ENCODE results near the gene SOX3. TPM values are rescaled to one million over a fixed set of nuclear protein-coding genes. Genes with fewer than 3 reads are reported as not detected.

Gene SOX3
- total RNA-seq, 2 experiments from 2014 or later: not detected

DNA sequence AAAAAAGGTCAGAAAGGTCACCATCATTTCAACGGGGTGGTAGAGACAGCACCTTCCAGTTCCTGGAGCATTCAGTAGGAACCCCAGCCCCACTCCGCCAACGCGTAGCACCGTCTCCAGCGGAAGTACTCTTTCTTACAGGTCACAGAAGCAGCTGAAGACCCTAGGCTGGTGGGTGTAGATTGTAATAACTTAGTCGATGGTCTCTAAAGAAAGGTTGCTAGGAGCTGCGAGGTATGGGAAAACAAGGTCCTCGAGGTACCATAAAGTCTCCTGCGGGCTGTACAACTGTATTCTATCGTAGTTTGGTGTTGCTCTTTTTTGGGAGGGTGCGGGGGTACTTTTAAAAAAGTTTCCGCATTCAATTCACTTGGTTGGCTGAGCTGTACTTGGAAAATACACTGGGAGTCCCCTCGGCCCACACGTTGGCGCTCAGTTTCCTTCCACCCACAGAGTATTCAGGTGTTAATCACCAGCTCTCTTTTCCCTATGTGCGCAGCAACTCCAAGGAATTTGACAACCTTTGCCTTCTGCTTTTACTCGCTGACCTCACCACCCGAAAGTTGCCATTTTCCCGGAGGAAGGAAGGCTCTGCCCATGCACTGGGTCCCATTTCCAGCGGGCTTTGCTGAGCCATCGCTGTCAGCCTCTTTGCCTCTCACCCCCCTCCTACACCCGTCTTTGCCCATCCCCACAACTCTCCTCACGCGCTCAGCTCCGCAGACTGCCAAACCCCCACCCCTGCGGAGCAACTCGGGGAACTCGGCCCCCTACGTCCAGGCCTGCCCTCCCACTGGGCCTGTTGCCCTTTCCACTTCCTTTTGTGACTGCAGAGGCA, 4.8 kb upstream of the SOX3 start:
- CTCF ChIA-PET (ENCODE audit: unreplicated experiment): no interaction called here
- Histone ChIP-seq H3K27ac (ENCODE audit: low read depth, low read length, poor library complexity, severe bottlenecking) (no peak overlapping the region), H2AFZ (ENCODE audit: low read length) (no peak overlapping the region), H3K4me3 (ENCODE audit: low read depth, low read length, poor library complexity, severe bottlenecking) (no peak overlapping the region), H3K79me2 (ENCODE audit: insufficient read depth, low read depth, low read length) (no peaks in the 10 kb centered on the region), H3K4me2 (ENCODE audit: low read length) (no peak overlapping the region), H3K9me2 (ENCODE audit: insufficient read depth, low read length) (no peaks in the 10 kb centered on the region), H3K9me3 (ENCODE audit: low read length) (no peaks in the 10 kb centered on the region), H3K36me3 (ENCODE audit: insufficient read depth, low read length) (no peaks in the 10 kb centered on the region), H4K20me1 (ENCODE audit: insufficient read depth, low read length) (no peaks in the 10 kb centered on the region), H3K4me1 (ENCODE audit: insufficient read depth, low read length, poor library complexity, severe bottlenecking) (no peaks in the 10 kb centered on the region)
- no peak for TF ChIP-seq EZH2phosphoT487 (IDR thresholded peaks at IDR 0.05; ENCODE audit: borderline replicate concordance, low read depth, low read length)
- TF ChIP-seq, protein P1, sequence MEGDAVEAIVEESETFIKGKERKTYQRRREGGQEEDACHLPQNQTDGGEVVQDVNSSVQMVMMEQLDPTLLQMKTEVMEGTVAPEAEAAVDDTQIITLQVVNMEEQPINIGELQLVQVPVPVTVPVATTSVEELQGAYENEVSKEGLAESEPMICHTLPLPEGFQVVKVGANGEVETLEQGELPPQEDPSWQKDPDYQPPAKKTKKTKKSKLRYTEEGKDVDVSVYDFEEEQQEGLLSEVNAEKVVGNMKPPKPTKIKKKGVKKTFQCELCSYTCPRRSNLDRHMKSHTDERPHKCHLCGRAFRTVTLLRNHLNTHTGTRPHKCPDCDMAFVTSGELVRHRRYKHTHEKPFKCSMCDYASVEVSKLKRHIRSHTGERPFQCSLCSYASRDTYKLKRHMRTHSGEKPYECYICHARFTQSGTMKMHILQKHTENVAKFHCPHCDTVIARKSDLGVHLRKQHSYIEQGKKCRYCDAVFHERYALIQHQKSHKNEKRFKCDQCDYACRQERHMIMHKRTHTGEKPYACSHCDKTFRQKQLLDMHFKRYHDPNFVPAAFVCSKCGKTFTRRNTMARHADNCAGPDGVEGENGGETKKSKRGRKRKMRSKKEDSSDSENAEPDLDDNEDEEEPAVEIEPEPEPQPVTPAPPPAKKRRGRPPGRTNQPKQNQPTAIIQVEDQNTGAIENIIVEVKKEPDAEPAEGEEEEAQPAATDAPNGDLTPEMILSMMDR (conservative IDR thresholded peaks at IDR 0.05; ENCODE audit: low read length): no peak
- DNase-seq (ENCODE audit: low spot score): no peak
- POLR2A ChIA-PET: no interaction called here
- intact Hi-C loops (cut with micrococcal nuclease; ENCODE audit: unreplicated experiment): no loop called here
- BruUV-seq (replicated peaks): no TSS peak

- no peaks in the 10 kb centered on the region for H3K9me2 ChIP-seq (ENCODE audit: insufficient read depth, low read length)
- BruUV-seq (replicated peaks): no TSS peak
- no peak for TF ChIP-seq EZH2phosphoT487 (IDR thresholded peaks at IDR 0.05; ENCODE audit: borderline replicate concordance, low read depth, low read length)
- TF ChIP-seq, protein P1 (conservative IDR thresholded peaks at IDR 0.05; ENCODE audit: low read length): no peak
- intact Hi-C loops (cut with micrococcal nuclease; ENCODE audit: unreplicated experiment): no loop called here
- POLR2A ChIA-PET: no interaction called here
- H3K27ac ChIP-seq (ENCODE audit: low read depth, low read length, poor library complexity, severe bottlenecking): no peak overlapping the region
- H3K4me2 ChIP-seq (ENCODE audit: low read length): no peak overlapping the region
- no peaks in the 10 kb centered on the region for H3K4me1 ChIP-seq (ENCODE audit: insufficient read depth, low read length, poor library complexity, severe bottlenecking)
- no peaks in the 10 kb centered on the region for H4K20me1 ChIP-seq (ENCODE audit: insufficient read depth, low read length)
- no peak for DNase-seq (ENCODE audit: low spot score)
- no peak overlapping the region for H3K4me3 ChIP-seq (ENCODE audit: low read depth, low read length, poor library complexity, severe bottlenecking)
- CTCF ChIA-PET (ENCODE audit: unreplicated experiment): no interaction called here
- no peaks in the 10 kb centered on the region for H3K36me3 ChIP-seq (ENCODE audit: insufficient read depth, low read length)
- H3K9me3 ChIP-seq (ENCODE audit: low read length): no peaks in the 10 kb centered on the region
- no peaks in the 10 kb centered on the region for H3K79me2 ChIP-seq (ENCODE audit: insufficient read depth, low read depth, low read length)
- H2AFZ ChIP-seq (ENCODE audit: low read length): no peak overlapping the region
Observed at GRCh38 chrX:140508958-140509357, 4.1 kb upstream of the SOX3 start.

DNA sequence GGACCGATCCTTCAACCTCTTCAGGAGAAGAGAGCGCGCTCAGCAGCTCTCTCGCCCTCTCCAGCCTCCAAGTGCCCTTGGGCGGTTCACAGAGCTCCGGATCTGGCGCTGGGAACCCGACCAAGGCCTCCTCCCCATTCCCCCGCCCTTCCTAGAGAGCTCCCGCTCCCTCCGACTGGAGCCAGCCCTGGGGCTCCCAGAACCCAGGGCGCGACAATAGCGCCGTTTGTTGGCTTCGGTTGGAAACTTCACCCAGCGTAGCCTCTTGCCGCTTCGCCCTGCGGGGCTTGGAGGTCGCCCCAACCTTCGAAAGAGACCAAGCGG, 3.1 kb upstream of the SOX3 start:
- Histone ChIP-seq H3K4me1 (ENCODE audit: insufficient read depth, low read length, poor library complexity, severe bottlenecking) (no peaks in the 10 kb centered on the region), H3K9me2 (ENCODE audit: insufficient read depth, low read length) (no peaks in the 10 kb centered on the region), H4K20me1 (ENCODE audit: insufficient read depth, low read length) (no peaks in the 10 kb centered on the region), H3K4me3 (ENCODE audit: low read depth, low read length, poor library complexity, severe bottlenecking) (no peak overlapping the region), H2AFZ (ENCODE audit: low read length) (no peak overlapping the region), H3K4me2 (ENCODE audit: low read length) (no peak overlapping the region), H3K27ac (ENCODE audit: low read depth, low read length, poor library complexity, severe bottlenecking) (no peak overlapping the region), H3K9me3 (ENCODE audit: low read length) (no peaks in the 10 kb centered on the region), H3K79me2 (ENCODE audit: insufficient read depth, low read depth, low read length) (no peaks in the 10 kb centered on the region), H3K36me3 (ENCODE audit: insufficient read depth, low read length) (no peaks in the 10 kb centered on the region)
- DNase-seq (ENCODE audit: low spot score): no peak
- ChIA-PET CTCF (ENCODE audit: unreplicated experiment) (no interaction called here), POLR2A (no interaction called here)
- intact Hi-C loops (cut with micrococcal nuclease; ENCODE audit: unreplicated experiment): no loop called here
- BruUV-seq (replicated peaks): no TSS peak
- no peak for TF ChIP-seq EZH2phosphoT487 (IDR thresholded peaks at IDR 0.05; ENCODE audit: borderline replicate concordance, low read depth, low read length)
- TF ChIP-seq, protein P1 (conservative IDR thresholded peaks at IDR 0.05; ENCODE audit: low read length): no peak

Data from OCI-LY7 (cell line).